Left ventricle myocardium inferior (tissue), 1 donor: ENCODE results near the gene SAPCD2. TPM values are rescaled to one million over a fixed set of nuclear protein-coding genes. Genes with fewer than 3 reads are reported as not detected.

Source experiments
- DNase-seq: peaks from one replicate; pipeline ENCODE4 v3.0.0-alpha.2; 2020
- H3K27ac ChIP-seq: fragments of 200-600 bp; replicated peaks from 2 replicates; pipeline ENCODE4 v1.8.0; 2021
- H3K27me3 ChIP-seq: fragments of 200-600 bp; 2 replicates; pipeline ENCODE4 v1.8.0; 2021; ENCODE audit warnings: low read depth
- H3K36me3 ChIP-seq: fragments of 200-600 bp; 2 replicates; pipeline ENCODE4 v1.8.0; 2021
- H3K4me1 ChIP-seq: fragments of 200-600 bp; 2 replicates; pipeline ENCODE4 v1.8.0; 2021
- H3K4me3 ChIP-seq: fragments of 200-600 bp; 2 replicates; pipeline ENCODE4 v1.8.0; 2021; ENCODE audit warnings: mild to moderate bottlenecking, moderate library complexity
- H3K9me3 ChIP-seq: fragments of 200-600 bp; replicated peaks from 2 replicates; pipeline ENCODE4 v1.8.0; 2021
- CTCF ChIP-seq: fragments of 200-600 bp; IDR thresholded peaks from 2 replicates; pipeline ENCODE4 v1.8.0; 2021; ENCODE audit warnings: antibody characterized with exemption, mild to moderate bottlenecking, borderline replicate concordance
- intact Hi-C: fragments of 100-400 bp; cut with micrococcal nuclease; formaldehyde crosslinking; loops from one replicate; pipeline ENCODE4 v1.11.0; 2022
- total RNA-seq: library from RNA; stranded (reverse); fragmentation: NEBNext Ultra II Directional; extraction: Animal tissue kit (Norgen Biotek cat#: 25700); gene quantifications from one replicate; pipeline ENCODE4 v1.2.1, GENCODE V29; 2021
- donor health status: DM: no; HTN: yes; CAD: no; lungs with severe emphysema.

Gene SAPCD2
- total RNA-seq, 1 donor from 2014 or later: 0.25 TPM

DNA sequence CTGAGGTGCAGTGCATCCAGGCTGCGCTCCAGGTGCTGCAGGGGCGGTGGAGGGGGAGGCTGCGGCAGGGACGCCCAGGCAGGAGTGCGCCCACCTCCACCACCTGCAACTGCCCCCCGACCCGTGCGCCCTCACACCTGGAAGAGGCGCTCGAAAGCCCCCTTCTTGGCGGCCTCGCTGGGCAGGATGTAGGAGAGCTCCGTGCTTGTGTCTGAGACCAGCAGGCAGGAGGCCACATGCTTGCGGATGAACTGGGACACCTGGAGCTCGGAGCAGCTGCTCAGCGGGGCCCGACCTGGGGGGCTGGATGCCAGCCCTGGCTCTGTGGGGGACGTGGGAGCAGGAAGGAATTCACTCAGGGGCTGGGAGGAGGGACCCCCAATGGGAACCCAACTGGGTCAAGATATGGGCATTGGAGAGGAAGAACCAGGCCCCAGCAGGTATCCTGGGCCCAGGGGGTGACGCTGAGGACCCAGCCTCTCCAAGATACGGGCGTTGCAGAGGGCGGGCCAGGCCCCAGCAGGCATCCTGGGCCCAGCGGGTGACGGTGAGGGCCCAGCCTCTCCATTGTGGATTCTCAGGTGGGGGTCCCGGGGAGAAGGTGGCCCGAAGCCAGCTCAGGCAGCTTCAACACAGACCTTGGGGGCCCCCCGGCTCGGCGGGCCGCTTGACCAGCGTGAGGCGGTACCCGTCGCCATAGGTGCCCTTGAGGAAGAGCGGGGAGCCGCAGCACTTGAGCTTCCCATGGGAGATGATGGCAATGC lies 55.4 kb downstream of the SAPCD2 start:
- TF ChIP-seq CTCF: no peak
- DNase-seq: no peak
- no peaks in the 10 kb centered on the region for H3K4me1 ChIP-seq
- no peaks in the 10 kb centered on the region for H3K27me3 ChIP-seq
- intact Hi-C loops: no loop called here
- H3K27ac ChIP-seq: no peak overlapping the region
- no peaks in the 10 kb centered on the region for H3K9me3 ChIP-seq
- H3K36me3 ChIP-seq: peaks cover 78% of the 10 kb centered on the region
- H3K4me3 ChIP-seq: no peak overlapping the region

DNA sequence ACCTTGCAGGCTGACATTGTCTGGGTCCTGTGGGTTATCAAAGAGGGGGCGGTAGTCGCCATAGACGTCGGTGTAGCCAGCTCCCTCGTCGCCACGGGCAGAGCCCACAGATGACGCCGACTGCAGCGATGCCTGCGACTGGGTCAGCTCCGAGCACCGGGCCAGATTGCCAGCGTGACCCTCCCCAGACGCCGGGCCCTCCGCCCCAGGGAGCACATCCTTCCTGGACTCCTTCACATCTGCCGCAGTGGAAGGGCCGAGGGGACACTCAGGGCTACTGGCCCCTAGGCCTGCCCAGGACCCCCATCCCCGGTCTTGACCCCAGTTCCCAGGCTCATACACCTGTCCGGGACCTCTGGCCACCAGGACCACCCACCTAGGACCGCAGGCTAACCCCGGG lies 56.2 kb downstream of the SAPCD2 start:
- H3K4me1 ChIP-seq: no peaks in the 10 kb centered on the region
- H3K9me3 ChIP-seq: no peaks in the 10 kb centered on the region
- H3K27ac ChIP-seq: no peak overlapping the region
- no peaks in the 10 kb centered on the region for H3K27me3 ChIP-seq
- no peak overlapping the region for H3K4me3 ChIP-seq
- no peak for DNase-seq
- TF ChIP-seq CTCF: no peak
- peaks cover 86% of the 10 kb centered on the region for H3K36me3 ChIP-seq
- intact Hi-C loops: no loop called here

- no peak for TF ChIP-seq CTCF
- no peaks in the 10 kb centered on the region for H3K4me1 ChIP-seq
- intact Hi-C loops: no loop called here
- H3K27me3 ChIP-seq: no peaks in the 10 kb centered on the region
- no peaks in the 10 kb centered on the region for H3K9me3 ChIP-seq
- H3K36me3 ChIP-seq: peaks cover 83% of the 10 kb centered on the region
- no peak for DNase-seq
- no peak overlapping the region for H3K27ac ChIP-seq
- no peak overlapping the region for H3K4me3 ChIP-seq
These were observed 56.8 kb downstream of the SAPCD2 start for GRCh38 chr9:137013571-137013940.

GRCh38 chr9:137012694-137013570 lies 57.4 kb downstream of the SAPCD2 start:
- Histone ChIP-seq H3K4me1 (no peaks in the 10 kb centered on the region), H3K9me3 (no peaks in the 10 kb centered on the region), H3K27me3 (no peaks in the 10 kb centered on the region), H3K4me3 (no peak overlapping the region), H3K36me3 (peaks cover 85% of the 10 kb centered on the region), H3K27ac (no peak overlapping the region)
- intact Hi-C loops: no loop called here
- no peak for TF ChIP-seq CTCF
- no peak for DNase-seq

Other genes with a start within 250 kb of the SAPCD2 start
- gene AJM1, start 228.1 kb downstream of the SAPCD2 start, total RNA-seq: 7.7 TPM
- gene PHPT1, start 221.1 kb downstream of the SAPCD2 start, total RNA-seq: 349 TPM
- gene MAMDC4, start 218.2 kb downstream of the SAPCD2 start, total RNA-seq: 13.4 TPM
- 318 TPM for gene EDF1, start 204.2 kb downstream of the SAPCD2 start, total RNA-seq
- 10.0 TPM for gene TRAF2, start 184.0 kb downstream of the SAPCD2 start, total RNA-seq
- gene FBXW5, start 125.8 kb downstream of the SAPCD2 start, total RNA-seq: 157 TPM
- gene C8G, start 125.3 kb downstream of the SAPCD2 start, total RNA-seq: 3.6 TPM
- gene LCN12, start 118.3 kb downstream of the SAPCD2 start, total RNA-seq: 7.8 TPM
- gene PTGDS, start 93.1 kb downstream of the SAPCD2 start, total RNA-seq: 3,579 TPM
- gene LCNL1, start 87.6 kb downstream of the SAPCD2 start, total RNA-seq: 11.7 TPM
- 19.8 TPM for gene PAXX, start 78.1 kb downstream of the SAPCD2 start, total RNA-seq
- gene CLIC3, start 74.0 kb downstream of the SAPCD2 start, total RNA-seq: 1.6 TPM
- 29.9 TPM for gene ABCA2, start 42.3 kb downstream of the SAPCD2 start, total RNA-seq
- not detected for gene FUT7, start 38.5 kb downstream of the SAPCD2 start, total RNA-seq
- gene NPDC1, start 24.4 kb downstream of the SAPCD2 start, total RNA-seq: 63.9 TPM
- gene ENTPD2, start 16.5 kb downstream of the SAPCD2 start, total RNA-seq: 1.5 TPM
- gene UAP1L1, start 7.0 kb upstream of the SAPCD2 start, total RNA-seq: 11.5 TPM
- 20.6 TPM for gene MAN1B1, start 16.4 kb upstream of the SAPCD2 start, total RNA-seq
- gene DPP7, start 44.2 kb upstream of the SAPCD2 start, total RNA-seq: 130 TPM
- gene GRIN1, start 68.6 kb upstream of the SAPCD2 start, total RNA-seq: not detected
- not detected for gene LRRC26, start 99.5 kb upstream of the SAPCD2 start, total RNA-seq
- gene TMEM210, start 101.5 kb upstream of the SAPCD2 start, total RNA-seq: not detected
- 34.7 TPM for gene ANAPC2, start 118.0 kb upstream of the SAPCD2 start, total RNA-seq
- 72.3 TPM for gene SSNA1, start 118.1 kb upstream of the SAPCD2 start, total RNA-seq
- gene TPRN, start 130.2 kb upstream of the SAPCD2 start, total RNA-seq: 18.0 TPM
- gene TMEM203, start 135.1 kb upstream of the SAPCD2 start, total RNA-seq: 47.6 TPM
- 6.5 TPM for gene NDOR1, start 135.1 kb upstream of the SAPCD2 start, total RNA-seq
- 31.5 TPM for gene RNF208, start 151.7 kb upstream of the SAPCD2 start, total RNA-seq
- gene CYSRT1, start 154.6 kb upstream of the SAPCD2 start, total RNA-seq: 0.27 TPM
- not detected for gene RNF224, start 156.9 kb upstream of the SAPCD2 start, total RNA-seq
- not detected for gene SLC34A3, start 160.3 kb upstream of the SAPCD2 start, total RNA-seq
- 463 TPM for gene TUBB4B, start 170.7 kb upstream of the SAPCD2 start, total RNA-seq
- gene STPG3, start 180.7 kb upstream of the SAPCD2 start, total RNA-seq: 0.58 TPM
- gene NELFB, start 184.8 kb upstream of the SAPCD2 start, total RNA-seq: 35.2 TPM
- 16.3 TPM for gene TOR4A, start 207.2 kb upstream of the SAPCD2 start, total RNA-seq
- 5.1 TPM for gene NRARP, start 231.7 kb upstream of the SAPCD2 start, total RNA-seq